GM19239 (cell line): Measurements from ENCODE around the gene DEDD2.
"Not testable (repeated sequence)": the region's sequence is repeated elsewhere in the genome, so short reads cannot be mapped to it uniquely, and the experiment has no call there.

Experiments used
- DNase-seq: peaks from one replicate; pipeline ENCODE4 v3.0.0; 2011; ENCODE audit warnings: low spot score; ENCODE audit not compliant: insufficient read length
- FAIRE-seq: peaks from 2 replicates; lab custom pipeline; 2011; peaks lifted over from hg19 to GRCh38; lab: Jason Lieb, UNC

DEDD2 gene, protein sequence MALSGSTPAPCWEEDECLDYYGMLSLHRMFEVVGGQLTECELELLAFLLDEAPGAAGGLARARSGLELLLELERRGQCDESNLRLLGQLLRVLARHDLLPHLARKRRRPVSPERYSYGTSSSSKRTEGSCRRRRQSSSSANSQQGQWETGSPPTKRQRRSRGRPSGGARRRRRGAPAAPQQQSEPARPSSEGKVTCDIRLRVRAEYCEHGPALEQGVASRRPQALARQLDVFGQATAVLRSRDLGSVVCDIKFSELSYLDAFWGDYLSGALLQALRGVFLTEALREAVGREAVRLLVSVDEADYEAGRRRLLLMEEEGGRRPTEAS

DNA sequence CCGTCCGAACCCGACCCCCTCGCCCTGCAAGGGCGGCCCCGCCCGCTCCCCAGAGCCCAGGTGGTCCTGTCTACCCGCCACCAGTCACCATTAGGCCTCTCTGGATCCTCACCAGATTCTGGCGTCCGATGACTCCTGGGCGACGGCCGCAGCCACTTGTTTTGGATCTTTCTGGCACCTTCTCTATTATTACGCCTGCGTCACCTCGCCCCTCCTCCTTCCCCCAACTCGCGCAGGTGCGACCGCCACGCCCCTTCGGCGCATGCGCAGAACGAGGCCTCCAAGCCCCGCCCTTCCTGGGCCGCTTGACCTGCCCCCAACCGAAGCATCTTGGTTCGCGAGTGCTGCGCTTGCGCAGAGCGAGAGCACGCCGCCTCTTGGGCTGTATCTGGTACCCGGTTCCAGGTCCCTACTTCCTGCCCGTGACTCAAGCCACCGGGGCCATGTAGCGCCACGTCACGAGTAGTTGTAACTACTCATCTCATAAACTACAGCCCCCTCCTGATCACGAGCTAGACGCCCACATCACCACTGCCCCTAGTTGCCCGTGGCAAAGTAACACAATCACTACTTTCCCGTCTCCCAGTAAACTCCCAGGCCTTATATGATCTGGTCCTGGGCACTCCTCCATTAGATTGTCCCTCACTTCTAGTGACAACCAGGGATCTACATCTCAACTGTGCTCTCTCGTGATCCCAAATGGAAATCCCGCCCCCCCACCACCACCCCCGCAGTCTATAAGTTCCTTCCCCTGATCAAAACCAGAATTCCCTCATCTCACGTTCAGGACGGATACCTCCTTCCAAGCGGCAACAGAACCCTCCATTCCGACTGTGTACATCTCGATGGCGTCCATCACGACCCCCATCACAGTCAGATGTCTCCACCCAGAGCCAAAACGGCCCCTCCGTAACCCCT, at the start of gene DEDD2:
TSS of gene DEDD2 (minus strand) at position 158 of the 918 bp plus-strand sequence. CDS start 670 bp downstream, outside the sequence.
- peak; percentile 95 for FAIRE-seq
- peak; percentile 96 for DNase-seq

DNA sequence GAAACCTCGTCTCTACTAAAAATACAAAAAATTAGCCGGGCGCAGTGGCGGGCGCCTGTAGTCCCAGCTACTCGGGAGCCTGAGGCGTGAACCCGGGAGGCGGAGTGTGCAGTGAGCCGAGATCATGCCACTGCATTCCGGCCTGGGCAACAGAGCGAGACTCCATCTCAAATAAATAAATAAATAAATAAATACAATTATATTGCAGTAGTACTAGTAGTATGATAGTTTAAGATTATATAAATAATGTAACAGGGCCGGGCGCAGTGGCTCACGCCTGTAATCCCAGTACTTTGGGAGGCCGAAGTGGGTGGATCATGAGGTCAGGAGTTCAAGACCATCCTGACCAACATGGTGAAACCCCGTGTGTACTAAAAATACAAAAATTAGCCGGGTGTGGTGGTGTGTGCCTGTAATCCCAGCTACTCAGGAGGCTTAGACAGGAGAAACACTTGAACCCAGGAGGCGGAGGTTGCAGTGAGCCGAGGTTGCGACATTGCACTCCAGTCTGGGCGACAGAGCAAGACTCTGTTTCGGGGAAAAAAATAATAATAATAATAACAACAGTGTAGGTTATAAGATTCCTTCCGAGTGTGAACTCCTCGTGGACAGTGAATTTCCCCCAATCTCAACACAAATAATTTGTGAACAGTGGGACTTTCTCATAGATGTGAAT, 49.6 kb upstream of the DEDD2 start:
- FAIRE-seq, DNase-seq: not testable (repeated sequence)

DNA sequence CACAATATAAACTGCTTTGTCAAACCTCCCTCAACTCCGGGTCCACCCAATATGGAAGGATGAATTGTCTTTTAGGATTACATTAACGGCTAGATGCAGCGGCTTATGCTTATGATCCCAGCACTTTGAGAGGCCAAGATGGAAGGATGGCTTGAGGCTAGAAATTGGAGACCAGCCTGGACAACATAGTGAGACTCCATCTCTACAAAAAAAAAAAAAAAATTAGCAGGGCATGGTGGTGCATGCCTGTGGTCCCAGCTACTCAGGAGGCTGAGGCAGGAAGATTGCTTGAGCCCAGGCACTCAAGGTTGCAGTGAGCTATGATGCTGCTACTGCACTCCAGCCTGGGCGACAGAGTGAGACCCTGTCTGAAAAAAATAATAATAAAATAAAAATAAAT, 48.6 kb upstream of the DEDD2 start:
- DNase-seq, FAIRE-seq: not testable (repeated sequence)

DNA sequence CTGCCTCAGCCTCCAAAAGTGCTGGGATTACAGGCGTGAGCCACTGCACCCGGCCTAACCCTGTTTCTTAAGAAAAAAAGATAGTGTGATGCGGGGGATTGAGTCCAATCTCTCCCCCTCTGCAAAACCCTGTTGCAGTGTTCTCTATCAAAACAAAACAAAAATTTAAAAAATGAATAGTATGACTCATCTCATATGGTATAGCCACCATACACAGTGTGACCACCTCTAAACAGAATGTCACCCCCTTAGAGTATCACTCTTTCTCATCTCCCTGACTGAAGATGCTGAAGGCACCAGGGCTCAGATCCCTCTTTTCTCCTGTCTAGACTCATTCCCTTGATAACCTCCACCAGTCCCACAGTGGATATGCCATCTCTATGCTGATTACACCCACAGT, 44.3 kb upstream of the DEDD2 start:
- FAIRE-seq (no peak), DNase-seq (no peak)

DNA sequence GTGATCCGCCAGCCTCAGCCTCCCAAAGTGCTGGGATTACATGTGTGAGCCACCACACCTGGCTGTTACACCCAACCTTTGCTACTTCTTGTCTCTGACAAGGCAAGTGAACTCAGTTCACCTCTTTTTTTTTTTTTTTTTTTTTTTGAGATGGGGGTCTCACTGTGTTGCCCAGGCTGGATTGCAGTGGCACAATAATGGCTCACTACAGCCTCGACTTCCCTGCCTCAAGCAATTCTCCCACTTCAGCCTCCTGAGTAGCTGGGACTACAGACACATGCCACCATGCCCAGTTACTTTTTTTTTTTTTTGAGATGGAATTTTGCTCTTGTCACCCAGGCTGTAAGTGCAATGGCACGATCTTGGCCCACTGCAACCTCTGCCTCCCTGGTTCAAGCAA, 40.4 kb upstream of the DEDD2 start:
- not testable (repeated sequence) for DNase-seq, FAIRE-seq

DNA sequence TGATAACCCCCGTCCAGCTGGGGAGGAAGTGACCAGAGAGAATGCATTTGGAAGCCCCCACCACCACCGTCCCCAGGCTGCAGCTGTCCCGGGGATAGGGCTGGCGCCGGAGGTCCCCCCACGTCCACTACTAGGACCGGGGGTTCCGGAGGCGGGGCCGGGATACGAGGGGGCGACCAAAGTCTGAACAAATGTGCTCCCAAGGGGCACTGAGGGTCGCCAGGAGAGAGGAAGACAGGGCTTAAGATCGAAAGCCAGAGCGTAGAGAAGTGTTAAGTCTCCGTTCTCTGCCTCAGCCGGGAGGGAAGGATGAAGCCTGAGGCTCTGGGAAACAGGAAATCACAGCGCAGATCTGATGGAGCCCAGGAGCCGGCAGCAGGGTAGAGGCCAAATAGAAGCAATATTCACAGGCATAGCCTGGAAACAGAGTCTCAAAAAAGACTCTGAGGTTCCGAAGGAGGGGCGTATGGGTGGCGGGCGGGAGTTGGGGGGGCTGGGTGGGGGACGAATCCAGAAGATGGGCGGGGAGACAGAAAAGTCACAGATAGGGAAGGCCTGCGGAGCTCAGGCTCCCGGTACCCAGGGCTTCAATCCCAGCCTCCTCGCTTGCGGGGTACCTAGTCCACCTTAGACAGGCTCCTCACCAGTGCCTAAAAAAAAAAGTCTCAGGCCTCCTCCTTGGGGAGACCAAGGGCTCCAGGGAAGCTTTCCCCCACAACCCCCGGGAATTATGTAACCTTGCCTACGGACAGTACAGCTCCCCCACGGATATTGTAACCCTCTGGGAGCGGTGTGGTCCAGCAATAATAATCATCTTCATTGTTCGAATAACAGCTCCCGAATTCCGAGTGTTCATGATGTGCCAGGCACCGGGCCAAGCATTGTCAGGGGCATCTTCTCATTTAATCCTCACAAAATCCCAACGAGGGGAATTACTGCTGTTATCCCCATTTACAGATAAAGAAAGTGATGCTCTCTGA, 38.6 kb upstream of the DEDD2 start:
- FAIRE-seq (peak; percentile 21), DNase-seq (no peak)

DNA sequence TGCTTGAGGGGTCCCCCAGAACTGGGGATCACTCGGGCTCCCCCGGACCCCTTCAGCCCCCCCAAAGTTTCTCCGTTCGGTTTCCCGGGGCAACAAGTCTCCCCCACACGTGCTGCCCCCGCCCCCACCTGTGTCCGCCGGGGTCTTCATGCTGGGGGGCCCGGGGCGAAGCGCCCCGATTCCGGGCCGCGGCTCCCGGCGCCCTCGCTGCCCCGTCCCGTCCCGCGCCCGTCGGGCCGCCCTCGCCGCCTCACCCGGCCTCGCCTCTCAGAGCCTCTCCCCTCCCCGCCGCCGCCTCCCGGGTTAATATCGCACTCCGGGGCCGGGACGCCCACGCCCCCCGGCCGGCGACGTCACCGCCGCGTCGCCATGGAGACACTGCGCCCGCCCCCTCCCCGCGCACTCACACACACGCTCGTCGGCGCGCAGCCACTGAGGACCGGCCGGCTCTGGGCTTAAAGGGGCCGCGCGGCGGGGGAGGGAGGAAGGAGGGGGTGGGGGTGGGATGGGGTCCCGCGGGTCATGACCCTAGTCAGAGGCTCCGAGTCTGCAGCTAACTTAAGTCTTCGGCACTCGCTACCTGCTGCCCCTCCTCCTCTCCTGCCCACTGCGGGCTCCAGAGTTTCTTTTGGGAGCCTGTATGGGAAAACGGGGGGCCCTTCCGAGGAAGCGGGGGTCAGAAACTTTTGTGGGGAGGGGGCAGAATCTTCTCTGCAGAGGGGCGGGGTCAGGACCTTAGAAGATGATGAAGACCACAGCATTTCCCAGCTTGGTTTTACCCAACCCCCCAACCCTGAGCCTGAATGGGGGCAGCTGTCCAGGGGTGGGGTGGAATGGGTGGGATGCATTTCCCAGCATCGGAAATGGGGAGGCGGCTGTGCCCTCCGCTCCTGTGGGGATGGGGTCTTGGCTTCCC, 37.6 kb upstream of the DEDD2 start, which contains the start of gene ERF:
TSS of gene ERF (minus strand) at position 279 of the 916 bp plus-strand sequence. CDS start at position 150, 129 bp downstream.
- peak; percentile 88 for DNase-seq
- peak; percentile 90 for FAIRE-seq

DNA sequence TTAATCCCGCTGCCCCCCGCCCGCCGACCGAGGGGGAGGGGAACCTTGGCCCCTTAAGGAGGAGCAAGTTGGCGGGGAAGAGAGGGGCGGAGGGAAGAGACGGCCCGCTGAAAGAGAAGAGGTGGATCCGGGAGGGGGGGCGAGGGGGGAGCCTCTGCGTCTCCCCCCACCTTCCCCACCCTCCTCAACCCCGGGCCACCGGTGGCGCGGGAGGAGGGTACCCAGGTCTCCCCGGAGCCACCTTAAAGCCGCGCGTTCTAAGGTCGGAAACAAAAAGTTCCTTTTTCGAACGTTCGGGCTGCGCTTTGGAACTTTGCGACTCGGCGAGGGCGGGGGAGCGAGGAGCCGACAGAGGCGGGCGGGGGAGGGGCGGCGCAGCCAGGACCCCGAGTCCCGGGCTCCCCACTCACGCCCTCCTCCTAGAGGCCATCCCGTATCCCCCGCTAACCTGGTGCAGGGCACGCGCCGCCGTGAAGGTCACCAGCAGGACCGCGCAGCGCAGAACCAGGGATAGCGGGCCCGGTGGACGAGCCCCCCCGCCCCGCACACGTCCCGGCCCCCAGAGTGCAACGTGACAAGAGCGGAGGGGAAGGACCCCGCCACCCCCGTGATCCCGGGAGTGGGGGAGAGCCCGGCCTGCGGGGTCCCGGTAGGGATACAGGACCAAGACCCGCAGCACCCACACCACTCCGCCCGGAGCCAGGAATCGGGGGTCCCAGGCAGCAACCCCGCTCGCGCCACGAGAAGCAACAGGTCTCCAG, 36.8 kb upstream of the DEDD2 start:
- DNase-seq (no peak), FAIRE-seq (peak; percentile 84)

DNA sequence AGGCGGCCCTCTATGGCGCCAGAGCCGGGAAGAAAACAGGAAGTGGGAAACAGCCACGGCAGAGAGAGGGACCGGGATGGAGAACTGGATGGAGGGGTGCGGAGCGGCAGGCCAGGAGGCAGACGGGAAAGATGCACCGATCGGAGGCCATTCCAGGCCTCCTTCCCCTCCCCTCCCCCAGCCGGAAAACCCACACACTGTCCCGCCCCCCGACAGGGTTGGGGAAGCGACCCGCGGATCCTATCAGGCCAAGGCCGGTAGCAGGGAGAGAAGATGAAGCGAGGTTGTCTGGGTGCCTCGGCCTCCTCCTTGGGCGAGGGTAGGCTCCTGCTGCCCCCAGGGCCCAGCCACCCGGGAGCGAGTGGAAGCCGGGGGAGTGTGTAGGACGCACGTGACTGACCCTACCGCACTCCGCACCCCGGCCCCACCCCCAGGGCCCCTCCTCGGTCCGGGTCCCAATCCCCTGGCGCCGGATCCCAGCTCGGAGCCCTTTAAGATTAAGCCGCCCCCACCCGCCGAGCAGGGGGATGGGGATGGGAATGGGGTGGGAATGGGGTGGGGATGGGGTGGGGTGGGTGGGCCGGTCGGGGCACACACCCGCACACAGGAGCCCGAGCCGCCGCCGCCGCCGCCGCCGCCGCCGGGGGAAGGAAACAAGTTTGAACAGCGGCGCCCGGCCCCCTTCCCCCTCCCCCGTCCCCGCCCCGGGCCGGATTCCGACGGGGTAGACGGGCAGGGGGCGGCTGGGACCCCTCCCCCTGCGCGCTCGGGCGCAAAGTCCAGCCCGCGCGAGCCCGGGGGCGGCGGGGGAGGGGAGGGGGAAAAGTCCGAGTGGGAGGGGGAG, 36.0 kb upstream of the DEDD2 start:
- FAIRE-seq = peak; percentile 78
- DNase-seq = peak; percentile 71

DNA sequence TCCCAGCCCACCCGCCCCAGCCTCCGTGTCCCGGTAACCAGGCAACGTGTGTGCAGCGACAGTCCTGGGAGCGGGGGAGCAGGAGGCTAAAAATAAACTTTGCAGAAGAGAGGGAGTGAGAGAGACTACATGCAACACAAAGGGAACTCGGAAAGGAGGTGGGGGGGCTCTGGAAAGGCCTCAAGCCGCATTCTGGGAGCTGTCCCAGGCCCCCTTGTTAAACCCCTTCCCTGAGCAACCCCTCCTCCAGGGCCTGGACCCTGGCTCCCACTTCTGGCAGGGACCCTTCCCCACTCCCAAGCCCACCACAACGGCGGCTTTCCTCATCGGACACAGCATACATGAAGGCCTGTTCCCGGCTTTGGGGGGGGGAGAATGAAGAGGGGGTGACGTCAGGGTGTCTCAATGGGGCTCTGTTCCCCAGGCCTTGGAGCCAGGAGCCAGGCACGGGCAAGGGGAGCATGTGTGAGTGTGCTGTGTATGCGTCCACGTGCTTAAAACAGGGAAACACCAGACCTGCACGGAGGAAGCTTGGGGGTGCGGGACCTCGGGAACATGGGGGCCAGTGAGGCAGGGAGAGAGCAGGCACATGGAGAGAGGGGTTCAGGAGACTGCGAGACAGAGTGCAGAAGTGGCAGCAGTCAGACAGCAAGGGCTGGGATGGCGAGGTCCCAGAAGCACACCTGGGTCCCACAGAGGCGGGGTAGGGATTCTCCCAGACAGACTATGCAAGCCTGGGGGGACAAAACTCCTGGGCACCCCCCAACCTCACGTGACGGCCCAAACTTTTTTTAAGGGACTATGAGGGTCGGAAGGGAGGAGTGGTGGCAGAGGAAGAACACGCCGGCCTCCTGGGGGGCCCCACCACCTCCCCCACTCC, 35.1 kb upstream of the DEDD2 start:
- DNase-seq = no peak
- FAIRE-seq = peak; percentile 4

DNA sequence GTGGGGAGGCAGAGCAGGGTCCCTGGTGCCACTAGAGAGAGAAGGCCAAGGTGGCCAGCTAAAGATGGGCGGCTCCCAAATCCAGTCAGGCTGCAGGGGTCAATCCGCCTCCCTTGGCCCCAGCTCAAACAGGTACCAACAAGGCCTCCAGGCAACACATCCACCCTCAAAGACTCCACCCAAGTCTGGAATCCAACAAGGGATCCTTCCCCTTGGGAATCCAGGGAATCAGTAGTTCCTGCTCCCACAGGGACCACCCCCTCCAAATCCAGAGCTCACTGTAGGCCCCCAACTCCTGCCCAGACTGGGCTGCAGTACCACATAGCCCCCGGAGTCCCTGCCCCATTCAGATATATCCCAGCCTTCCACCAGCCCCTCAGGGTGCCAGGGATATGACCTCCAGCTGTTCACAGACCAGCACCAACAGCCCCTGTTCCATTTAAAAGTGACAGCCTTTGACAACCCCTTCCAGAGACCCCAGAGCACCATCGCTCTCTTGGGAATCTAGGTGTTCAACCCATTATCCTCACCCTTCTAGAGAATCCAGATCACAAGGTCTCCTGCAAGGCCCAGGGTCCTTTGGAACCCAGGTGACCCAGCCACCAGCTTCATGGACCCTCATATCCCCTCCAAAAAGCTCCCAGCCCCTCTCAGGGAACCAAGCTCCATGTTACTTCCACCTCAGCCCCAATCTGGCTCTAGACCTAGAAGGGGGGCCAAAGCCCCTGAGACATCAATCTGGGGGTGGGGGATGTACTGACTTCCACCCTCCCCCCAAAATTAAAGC, 34.3 kb upstream of the DEDD2 start:
- DNase-seq (no peak), FAIRE-seq (no peak)

DNA sequence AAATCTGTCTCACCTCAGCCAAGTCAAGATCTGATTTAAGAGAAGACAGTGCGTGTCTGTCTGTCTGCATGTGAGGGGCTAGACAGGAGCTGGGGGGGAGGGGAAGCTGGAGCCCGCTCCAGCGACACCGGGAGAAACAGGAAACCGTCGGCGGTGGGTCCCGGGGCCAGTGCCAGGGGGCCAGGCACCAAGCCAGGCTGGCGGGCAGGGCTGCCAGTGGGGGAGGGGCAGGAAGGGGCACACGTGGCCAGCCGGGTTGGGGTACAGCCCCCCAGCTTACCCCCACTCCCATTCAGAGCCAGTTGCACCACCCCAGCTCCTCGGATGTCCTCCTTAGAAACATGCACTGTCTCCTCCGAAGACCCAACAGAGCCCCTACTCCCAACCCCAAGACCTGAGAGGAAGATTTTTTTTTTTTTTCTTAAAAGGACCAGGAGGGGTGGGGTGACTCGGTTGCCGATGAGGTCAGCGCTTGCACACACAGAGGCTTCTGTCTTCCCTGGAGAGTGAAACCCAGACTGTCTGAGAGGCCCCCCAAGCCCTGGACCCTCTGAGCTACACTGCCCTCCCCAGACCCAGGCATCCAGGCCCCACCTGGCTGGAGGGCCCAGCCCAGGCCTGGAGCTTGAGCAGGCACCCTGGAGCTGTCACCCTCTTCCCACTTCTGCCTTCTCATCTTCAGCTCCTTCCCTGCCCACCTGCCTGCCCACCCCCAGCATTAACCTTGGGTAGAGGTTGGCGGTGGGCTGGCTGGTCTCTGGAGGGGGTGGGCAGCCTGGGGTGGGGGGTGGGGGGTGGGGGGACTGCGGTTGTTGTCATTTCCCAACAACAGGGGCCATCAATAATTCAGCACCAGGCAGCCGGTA, 33.4 kb upstream of the DEDD2 start:
- DNase-seq (no peak), FAIRE-seq (no peak)

DNA sequence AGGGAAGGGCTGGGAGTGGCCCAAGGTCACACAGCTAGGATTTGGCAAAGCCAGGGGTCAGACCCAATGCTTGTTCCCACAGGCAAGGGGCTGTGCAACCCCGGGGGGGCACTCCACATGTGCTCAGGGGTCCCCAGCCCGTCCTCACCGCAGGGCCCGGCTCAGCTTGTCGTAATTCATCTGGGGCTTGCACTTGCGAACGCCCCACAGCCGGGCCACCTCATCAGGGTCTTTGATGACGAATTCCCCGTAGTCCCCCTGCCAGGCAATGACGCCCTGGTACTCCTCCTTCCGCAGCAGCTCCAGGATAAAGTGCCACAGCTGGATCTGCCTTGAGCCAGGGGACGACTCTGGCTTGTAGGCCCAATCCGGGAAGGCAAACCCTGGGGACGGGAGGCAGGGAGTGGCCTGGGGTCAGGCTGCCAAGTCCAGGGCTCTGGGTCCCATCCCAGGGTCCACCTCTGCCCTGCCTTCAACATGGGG, 32.7 kb upstream of the DEDD2 start:
- FAIRE-seq = no peak
- DNase-seq = no peak

DNA sequence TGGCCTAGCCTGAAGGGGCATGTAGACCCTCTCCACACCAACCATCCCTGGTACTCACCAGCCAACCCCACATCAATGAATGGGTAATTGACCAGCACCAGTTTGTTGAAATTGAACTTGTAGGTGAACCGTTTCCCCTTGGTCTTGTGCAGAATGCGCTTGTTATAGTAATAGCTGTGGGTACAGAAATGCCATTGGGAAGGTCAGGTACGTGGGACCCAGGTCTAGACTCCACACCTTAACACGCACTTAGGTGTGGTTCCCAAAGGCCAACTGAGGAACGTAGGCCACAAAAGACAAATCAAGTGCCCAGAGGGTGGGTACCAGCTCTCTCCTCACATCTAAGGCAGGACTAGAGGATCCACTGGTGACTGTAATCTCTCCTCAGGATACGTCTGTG, 32.3 kb upstream of the DEDD2 start:
- no peak for FAIRE-seq
- no peak for DNase-seq
